Jurkat, Clone E6-1 (cell line): ENCODE data around the gene ZNF672. TPM values are rescaled to one million over a fixed set of nuclear protein-coding genes. Genes with fewer than 3 reads are reported as not detected.
A peak's percentile ranks its signal among the peaks of the same experiment; 100 is the strongest.
"Not testable (repeated sequence)": the region's sequence is repeated elsewhere in the genome, so short reads cannot be mapped to it uniquely, and the experiment has no call there.

Source experiments
- DNase-seq: peaks from one replicate; pipeline ENCODE4 v3.0.0-alpha.2; 2011; ENCODE audit warnings: low read depth, low spot score
- H3K4me3 ChIP-seq: 2 replicates; pipeline ENCODE4 v1.5.1; 2011; ENCODE audit warnings: mild to moderate bottlenecking, low read length, control low read depth, moderate library complexity
- polyA plus RNA-seq: library from polyadenylated mRNA; unstranded; fragments of >200 nt; gene quantifications from one replicate; pipeline ENCODE4 v1.2.1, GENCODE V29; 2012; ENCODE audit warnings: missing spikeins; ENCODE audit not compliant: insufficient read length, insufficient read depth

ZNF672 gene
- 36.6 TPM for polyA plus RNA-seq

DNA sequence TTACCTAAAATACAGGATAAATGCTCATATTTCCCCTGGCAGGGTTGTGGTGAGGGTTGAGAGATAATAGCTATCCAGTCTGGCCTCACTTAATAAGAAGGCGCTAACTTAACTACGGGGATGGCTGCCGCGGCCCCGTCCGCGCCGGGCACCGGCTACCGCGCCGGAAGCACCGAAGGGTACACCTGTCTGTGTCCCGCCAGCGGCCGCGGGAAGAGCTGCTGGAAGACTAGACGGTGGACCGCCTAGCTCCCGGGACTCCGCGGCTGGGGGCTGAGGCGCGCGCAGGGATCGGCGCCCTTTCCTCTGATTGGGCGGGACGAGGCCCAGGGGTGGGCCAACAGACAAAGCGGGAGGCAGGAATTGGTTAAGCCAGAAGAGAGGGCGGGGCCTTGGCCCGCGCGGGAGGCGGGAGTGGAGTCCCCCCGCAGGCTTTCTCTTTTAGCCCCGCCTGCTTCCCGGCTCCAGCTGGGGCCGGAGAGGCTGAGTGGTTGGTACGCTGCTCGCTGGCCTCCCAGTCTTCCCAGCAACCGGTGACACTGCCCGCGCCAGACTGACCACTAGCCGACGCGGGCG, at the start of gene ZNF672:
ZNF672 (plus strand) TSS at position 444 of the 576 bp plus-strand sequence. CDS start 9,051 bp downstream, outside the sequence.
- DNase-seq: peak; percentile 89

GRCh38 chr1:248788327-248788726, 49.7 kb upstream of the ZNF672 start:
- DNase-seq: no peak
- no peak overlapping the region for H3K4me3 ChIP-seq

More for the DNA sequence above, at the start of gene ZNF672:
- H3K4me3 ChIP-seq: peak within 1 kb of the TSS; percentile 84

DNA sequence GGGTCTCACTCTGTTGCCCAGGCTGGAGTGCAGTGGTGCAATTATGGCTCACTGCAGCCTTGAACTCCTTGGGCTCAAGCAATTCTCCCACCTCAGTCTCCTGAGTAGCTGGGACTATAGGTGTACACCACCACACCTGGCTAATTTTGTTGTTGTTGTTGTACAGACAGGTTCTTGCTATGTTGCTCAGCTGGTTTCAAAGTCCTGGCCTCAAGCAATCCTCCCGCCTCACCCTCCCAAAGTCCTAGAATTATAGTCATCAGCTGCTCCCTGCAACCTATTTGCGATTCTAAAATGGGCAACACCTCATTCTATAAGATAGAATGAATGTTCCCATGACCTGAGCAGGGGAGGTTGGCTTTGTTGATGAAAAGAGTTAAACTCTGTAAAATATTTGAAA, 48.7 kb upstream of the ZNF672 start:
- not testable (repeated sequence) for DNase-seq, H3K4me3 ChIP-seq

GRCh38 chr1:248790456-248790855, 47.6 kb upstream of the ZNF672 start:
- H3K4me3 ChIP-seq: no peak overlapping the region
- DNase-seq: no peak

- no peak overlapping the region for H3K4me3 ChIP-seq
- DNase-seq: no peak
These were observed 47.0 kb upstream of the ZNF672 start for GRCh38 chr1:248791010-248791409.

GRCh38 chr1:248792342-248792741, 45.7 kb upstream of the ZNF672 start:
- no peak for DNase-seq
- H3K4me3 ChIP-seq: no peak overlapping the region

DNA sequence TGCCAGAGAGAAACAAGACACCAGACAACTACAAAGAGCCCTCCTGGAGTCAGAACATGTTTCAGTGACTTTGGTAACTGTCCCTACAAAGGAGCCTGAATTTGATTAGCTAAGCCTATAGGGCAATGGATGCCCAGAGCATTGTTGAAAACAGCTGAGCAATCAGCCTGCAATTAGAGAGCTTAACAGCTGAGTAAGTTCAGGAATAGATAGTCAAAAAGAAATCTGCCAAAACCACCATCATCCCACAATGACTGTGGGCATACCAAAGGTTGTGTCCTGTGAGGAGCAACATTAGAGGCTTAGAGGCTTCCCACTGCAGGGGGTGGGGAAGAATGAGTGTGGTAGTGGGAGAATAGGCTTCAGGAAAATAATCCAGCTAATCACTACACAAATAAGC, 44.4 kb upstream of the ZNF672 start:
- H3K4me3 ChIP-seq: no peak overlapping the region
- DNase-seq: no peak

- DNase-seq, H3K4me3 ChIP-seq: not testable (repeated sequence)
These were observed 43.4 kb upstream of the ZNF672 start for GRCh38 chr1:248794663-248795062.

DNA sequence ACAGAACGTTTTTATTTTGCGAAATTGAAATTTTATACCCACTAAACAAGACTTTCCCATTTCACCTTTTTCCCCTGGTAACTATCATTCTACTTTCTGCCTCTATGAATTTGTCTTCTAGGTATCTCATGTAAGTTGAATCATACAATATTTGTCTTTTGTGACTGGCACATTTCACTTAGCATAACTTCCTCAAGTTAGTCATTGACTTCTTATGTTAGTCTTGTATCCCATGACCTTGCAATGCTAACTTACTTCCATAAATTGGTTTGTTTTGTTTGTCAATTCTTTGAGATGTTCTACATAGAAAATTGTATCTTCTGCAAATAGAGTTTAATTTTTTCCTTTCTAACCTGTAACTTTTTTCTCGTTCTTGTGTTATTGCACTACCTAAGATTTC, 39.2 kb upstream of the ZNF672 start:
- H3K4me3 ChIP-seq: no peak overlapping the region
- DNase-seq: no peak

- H3K4me3 ChIP-seq: no peak overlapping the region
These were observed 37.6 kb upstream of the ZNF672 start for GRCh38 chr1:248800459-248800858.

DNA sequence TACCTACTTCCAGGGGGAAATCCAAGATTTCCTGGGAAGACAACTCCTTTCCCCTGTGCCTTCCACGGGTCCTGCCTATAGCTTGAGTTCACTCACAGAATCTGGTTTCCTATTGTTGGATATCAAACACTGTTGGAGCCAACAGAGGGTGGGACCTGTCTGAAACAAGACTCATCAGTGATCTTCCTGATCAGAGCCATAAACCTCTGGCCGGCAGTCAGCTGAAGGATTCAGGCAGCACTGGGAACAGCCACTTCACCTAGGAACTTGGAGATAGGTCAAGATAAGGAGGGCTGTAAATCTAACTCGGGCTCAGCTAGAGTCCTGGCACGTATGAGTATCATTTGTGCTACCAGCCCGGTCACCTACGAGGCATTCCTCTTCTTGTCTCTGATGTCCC, 35.6 kb upstream of the ZNF672 start:
- no peak for DNase-seq
- no peak overlapping the region for H3K4me3 ChIP-seq

More at GRCh38 chr1:248800459-248800858, 37.6 kb upstream of the ZNF672 start:
- no peak for DNase-seq

DNA sequence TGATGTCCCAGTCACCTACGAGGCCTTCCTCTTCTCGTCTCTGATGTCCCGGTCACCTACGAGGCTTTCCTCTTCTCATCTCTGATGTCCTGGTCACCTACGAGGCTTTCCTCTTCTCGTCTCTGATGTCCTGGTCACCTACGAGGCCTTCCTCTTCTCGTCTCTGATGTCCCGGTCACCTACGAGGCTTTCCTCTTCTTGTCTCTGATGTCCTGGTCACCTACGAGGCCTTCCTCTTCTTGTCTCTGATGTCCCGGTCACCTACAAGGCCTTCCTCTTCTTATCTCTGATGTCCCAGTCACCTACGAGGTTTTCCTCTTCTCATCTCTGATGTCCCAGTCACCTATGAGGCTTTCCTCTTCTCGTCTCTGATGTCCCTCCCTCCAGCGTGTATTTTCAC, 34.5 kb upstream of the ZNF672 start:
- H3K4me3 ChIP-seq, DNase-seq: not testable (repeated sequence)

DNA sequence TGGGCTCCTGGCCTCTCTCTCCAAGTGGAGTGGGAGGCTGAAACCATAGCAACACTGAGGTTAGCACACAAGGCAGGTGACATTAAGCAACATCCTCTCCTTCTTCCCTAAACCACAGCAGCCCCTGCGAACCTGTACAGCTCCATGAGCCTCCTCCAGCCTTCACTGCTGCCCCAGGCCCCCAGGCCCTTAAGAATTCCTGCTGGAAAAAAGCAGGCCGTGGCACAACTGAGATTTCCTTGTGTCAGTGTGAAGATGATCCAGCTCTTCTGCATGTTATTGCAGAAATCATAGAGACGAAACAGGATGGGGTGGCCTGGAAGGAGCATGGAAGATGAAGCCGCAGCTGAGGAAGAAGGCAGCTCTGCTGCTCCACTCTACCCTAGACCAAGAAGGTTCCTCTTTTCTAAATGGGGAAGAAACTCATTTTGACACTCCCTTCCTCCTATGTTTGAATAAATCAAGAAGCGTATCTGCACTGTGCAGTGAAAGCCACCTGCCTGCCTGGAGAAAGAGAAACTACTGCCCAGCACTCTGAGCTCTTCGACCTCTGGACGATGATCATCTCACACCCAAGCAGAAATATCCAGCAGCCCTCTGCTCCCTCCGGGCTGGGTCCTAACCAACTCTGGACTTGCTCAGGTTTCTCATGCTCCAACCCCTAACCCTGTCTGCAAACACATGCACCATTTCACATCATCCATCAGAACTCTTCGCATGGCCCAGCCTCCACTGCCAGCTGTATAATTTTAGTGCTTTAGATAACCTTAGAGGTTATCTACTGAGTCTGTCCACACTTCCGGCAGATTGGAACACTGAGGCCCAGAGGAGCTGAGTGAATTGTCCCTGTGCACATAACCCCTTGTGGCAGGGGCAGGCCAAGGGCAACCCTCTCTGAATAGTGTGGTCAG, 33.0 kb upstream of the ZNF672 start:
- no peak overlapping the region for H3K4me3 ChIP-seq
- DNase-seq: no peak

DNA sequence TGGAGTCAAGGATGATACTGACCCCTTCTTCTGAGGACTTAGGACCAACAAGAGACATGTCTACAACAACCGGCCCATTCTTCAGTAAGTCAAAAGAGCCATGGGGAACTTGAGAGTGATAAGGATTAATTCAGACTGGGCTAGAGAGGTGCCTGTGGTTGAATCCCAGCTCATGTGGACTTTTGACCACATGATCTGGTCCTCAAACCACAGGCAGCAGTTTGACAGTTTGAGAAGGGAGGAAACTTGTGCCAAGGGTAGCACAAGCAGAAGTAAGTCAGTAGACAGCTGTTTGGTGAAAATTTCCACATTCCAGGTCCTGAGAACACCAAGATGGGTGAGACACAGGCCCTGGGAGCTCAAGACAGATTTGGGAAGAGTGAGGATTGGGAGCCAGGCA, 32.1 kb upstream of the ZNF672 start:
- no peak overlapping the region for H3K4me3 ChIP-seq
- DNase-seq: no peak

GRCh38 chr1:248807067-248807737, 30.8 kb upstream of the ZNF672 start:
- peak; percentile 38 for DNase-seq
- H3K4me3 ChIP-seq: no peak overlapping the region

DNA sequence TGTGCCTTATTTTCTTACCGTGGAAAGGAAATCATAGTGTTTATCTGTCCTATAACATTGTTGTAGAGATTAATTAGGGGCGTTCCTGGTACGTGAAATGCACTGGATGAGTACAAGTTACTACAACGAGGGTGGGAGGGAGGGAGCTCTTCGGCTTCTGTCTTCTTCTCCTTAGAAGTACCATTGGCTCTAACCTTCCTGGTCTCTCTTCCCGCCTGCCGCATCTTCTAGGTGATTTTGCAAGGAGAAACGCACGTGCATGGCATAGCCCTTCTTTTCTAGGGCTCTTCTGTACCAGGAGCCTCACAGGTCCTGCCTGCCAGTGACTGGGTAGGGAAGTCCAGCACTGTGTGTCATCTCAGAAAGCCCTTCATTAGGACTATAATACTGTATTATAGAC, 29.1 kb upstream of the ZNF672 start:
- DNase-seq: no peak
- no peak overlapping the region for H3K4me3 ChIP-seq

DNA sequence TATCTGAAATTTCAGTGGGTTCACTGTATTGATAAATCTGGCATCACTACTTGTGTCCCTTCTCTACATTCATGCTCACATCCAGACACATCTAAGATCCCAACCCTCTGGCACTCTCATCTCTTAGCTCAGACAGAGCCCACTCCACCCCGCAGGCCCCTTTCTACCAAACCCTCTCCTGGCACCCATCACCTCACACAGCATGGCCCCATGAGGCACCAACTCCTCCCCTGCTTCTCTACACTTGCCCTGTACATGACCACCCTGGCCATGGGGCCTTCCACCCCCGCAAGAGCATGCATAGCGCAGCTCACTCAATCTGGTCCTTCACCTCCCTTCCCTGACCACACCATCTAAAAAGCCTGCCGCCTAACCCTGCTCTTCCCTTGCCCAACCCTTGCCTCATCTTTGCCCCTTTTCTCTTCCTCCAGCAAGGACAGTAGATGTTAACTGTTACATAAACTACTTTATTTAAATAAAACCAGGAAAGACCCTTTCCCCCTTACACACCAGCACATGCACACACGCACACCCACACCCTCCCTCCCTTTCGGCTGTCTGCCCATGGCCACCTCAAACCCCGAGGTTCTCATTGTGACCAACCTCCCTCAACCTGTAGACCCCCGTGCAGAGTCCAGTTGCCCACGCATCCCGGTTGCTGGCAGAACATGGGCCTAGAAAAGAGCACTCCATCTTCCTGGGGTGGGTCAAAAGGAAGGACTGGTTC, 27.9 kb upstream of the ZNF672 start:
- no peak for DNase-seq

GRCh38 chr1:248810727-248811513, 27.1 kb upstream of the ZNF672 start:
- DNase-seq: no peak
- H3K4me3 ChIP-seq: no peak overlapping the region

More for the DNA sequence above, 27.9 kb upstream of the ZNF672 start:
- H3K4me3 ChIP-seq: no peak overlapping the region
